Osteocyte (in vitro differentiated cells): ENCODE results near the gene FTCDNL1. TPM values are rescaled to one million over a fixed set of nuclear protein-coding genes. Genes with fewer than 3 reads are reported as not detected.

ENCODE experiments used
- DNase-seq: peaks from one replicate; pipeline ENCODE4 v3.0.0; 2021; ENCODE audit warnings: mixed read lengths; ENCODE audit not compliant: unreplicated experiment; ENCODE audit errors: extremely low spot score
- H3K27ac Mint-ChIP-seq: one replicate; pipeline ENCODE4 v1.8.0; 2021; ENCODE audit warnings: mild to moderate bottlenecking, mixed read lengths; ENCODE audit not compliant: unreplicated experiment
- H3K27me3 Mint-ChIP-seq: one replicate; pipeline ENCODE4 v1.8.0; 2021; ENCODE audit warnings: mixed read lengths; ENCODE audit not compliant: unreplicated experiment
- H3K36me3 Mint-ChIP-seq: one replicate; pipeline ENCODE4 v1.8.0; 2021; ENCODE audit warnings: mixed read lengths; ENCODE audit not compliant: unreplicated experiment
- H3K4me1 Mint-ChIP-seq: one replicate; pipeline ENCODE4 v1.8.0; 2021; ENCODE audit warnings: mixed read lengths; ENCODE audit not compliant: unreplicated experiment
- H3K4me3 Mint-ChIP-seq: one replicate; pipeline ENCODE4 v1.8.0; 2021; ENCODE audit warnings: mild to moderate bottlenecking, moderate library complexity, mixed read lengths; ENCODE audit not compliant: unreplicated experiment
- H3K9me3 Mint-ChIP-seq: one replicate; pipeline ENCODE4 v1.8.0; 2021; ENCODE audit warnings: mixed read lengths; ENCODE audit not compliant: unreplicated experiment
- CTCF ChIP-seq: fragments of 200-600 bp; sonication (generic); IDR thresholded peaks from 2 replicates; pipeline ENCODE4 v1.5.0; 2021; ENCODE audit warnings: antibody characterized with exemption, mild to moderate bottlenecking, moderate library complexity
- total RNA-seq: library from RNA; stranded (reverse); gene quantifications from 2 replicates; pipeline ENCODE4 v1.2.1, GENCODE V29; 2021

FTCDNL1 gene
- total RNA-seq, 1 donor from 2014 or later: not detected

GRCh38 chr2:199727306-199727705 lies 123.7 kb downstream of the FTCDNL1 start:
- DNase-seq: no peak
- TF ChIP-seq CTCF: no peak
- no peaks in the 10 kb centered on the region for H3K9me3 Mint-ChIP-seq
- H3K4me3 Mint-ChIP-seq: no peak overlapping the region
- peaks cover 37% of the 10 kb centered on the region for H3K27me3 Mint-ChIP-seq
- H3K36me3 Mint-ChIP-seq: no peaks in the 10 kb centered on the region
- H3K27ac Mint-ChIP-seq: no peak overlapping the region
- no peaks in the 10 kb centered on the region for H3K4me1 Mint-ChIP-seq

- H3K9me3 Mint-ChIP-seq: no peaks in the 10 kb centered on the region
- no peak overlapping the region for H3K27ac Mint-ChIP-seq
- no peak overlapping the region for H3K4me3 Mint-ChIP-seq
- DNase-seq: no peak
- no peaks in the 10 kb centered on the region for H3K4me1 Mint-ChIP-seq
- no peaks in the 10 kb centered on the region for H3K36me3 Mint-ChIP-seq
- peaks cover 6% of the 10 kb centered on the region for H3K27me3 Mint-ChIP-seq
- TF ChIP-seq CTCF: no peak
These were observed 132.9 kb downstream of the FTCDNL1 start for GRCh38 chr2:199718074-199718473.

- H3K9me3 Mint-ChIP-seq: no peaks in the 10 kb centered on the region
- TF ChIP-seq CTCF: no peak
These were observed 133.4 kb downstream of the FTCDNL1 start for GRCh38 chr2:199717587-199717907.

GRCh38 chr2:199716807-199717586 lies 134.0 kb downstream of the FTCDNL1 start:
- H3K4me3 Mint-ChIP-seq: no peak overlapping the region
- H3K9me3 Mint-ChIP-seq: no peaks in the 10 kb centered on the region
- no peak overlapping the region for H3K27ac Mint-ChIP-seq
- no peak for TF ChIP-seq CTCF
- no peaks in the 10 kb centered on the region for H3K36me3 Mint-ChIP-seq
- no peaks in the 10 kb centered on the region for H3K4me1 Mint-ChIP-seq
- DNase-seq: no peak
- peaks cover 3% of the 10 kb centered on the region for H3K27me3 Mint-ChIP-seq

More at GRCh38 chr2:199717587-199717907, 133.4 kb downstream of the FTCDNL1 start:
- Mint-ChIP-seq H3K27me3 (peaks cover 4% of the 10 kb centered on the region), H3K36me3 (no peaks in the 10 kb centered on the region), H3K27ac (no peak overlapping the region), H3K4me3 (no peak overlapping the region), H3K4me1 (no peaks in the 10 kb centered on the region)
- no peak for DNase-seq

- no peak for DNase-seq
- peaks cover 3% of the 10 kb centered on the region for H3K27me3 Mint-ChIP-seq
- TF ChIP-seq CTCF: no peak
- H3K4me1 Mint-ChIP-seq: no peaks in the 10 kb centered on the region
- H3K27ac Mint-ChIP-seq: no peak overlapping the region
- no peak overlapping the region for H3K4me3 Mint-ChIP-seq
- H3K9me3 Mint-ChIP-seq: peaks cover 6% of the 10 kb centered on the region
- no peaks in the 10 kb centered on the region for H3K36me3 Mint-ChIP-seq
These were observed 137.2 kb downstream of the FTCDNL1 start for GRCh38 chr2:199713746-199714145.
